DMS79 (cell line): ENCODE results near the gene CLK1.

Source experiments
- DNase-seq: peaks from one replicate; lab custom pipeline; 2025; lab: John Stamatoyannopoulos, UW

CLK1 gene

GRCh38 chr2:200811333-200812121, 52.9 kb downstream of the CLK1 start, which contains the start of gene BZW1:
TSS of gene BZW1 (plus strand) at chr2:200811910. CDS start at chr2:200813218, 1,308 bp downstream.
- peak; percentile 91 for DNase-seq

GRCh38 chr2:200810998-200811332, 53.5 kb downstream of the CLK1 start:
- DNase-seq: no peak

GRCh38 chr2:200810252-200810997, 54.0 kb downstream of the CLK1 start:
- no peak for DNase-seq

GRCh38 chr2:200809506-200810251, 54.8 kb downstream of the CLK1 start:
- no peak for DNase-seq
